OCI-LY1 (cell line): Measurements from ENCODE around the gene DPT.

ENCODE experiments used
- H2AFZ ChIP-seq: fragments of 200-600 bp; sonication (generic), shearing (Covaris generic); 2 replicates; pipeline ENCODE4 v1.6.0; 2014; ENCODE audit warnings: antibody characterized with exemption, mild to moderate bottlenecking, low read length
- H3F3A ChIP-seq: fragments of 200-600 bp; sonication (generic), shearing (Covaris generic); 2 replicates; pipeline ENCODE4 v1.6.0; 2014; ENCODE audit warnings: mild to moderate bottlenecking, antibody characterized with exemption, low read length, moderate library complexity; ENCODE audit not compliant: insufficient read depth
- H3K27ac ChIP-seq: fragments of 200-600 bp; sonication (generic); 2 replicates; pipeline ENCODE4 v1.5.1; 2014; ENCODE audit warnings: low read length, mixed run types, mild to moderate bottlenecking, low read depth; ENCODE audit not compliant: poor library complexity, severe bottlenecking
- H3K27me3 ChIP-seq: fragments of 200-600 bp; sonication (generic); 2 replicates; pipeline ENCODE4 v1.6.0; 2014; ENCODE audit warnings: antibody characterized with exemption, mild to moderate bottlenecking, low read length, moderate library complexity; ENCODE audit not compliant: insufficient read depth
- H3K36me3 ChIP-seq: fragments of 200-600 bp; sonication (generic); 2 replicates; pipeline ENCODE4 v1.6.1; 2014; ENCODE audit warnings: mild to moderate bottlenecking, antibody characterized with exemption, low read length, moderate library complexity, mixed read lengths; ENCODE audit not compliant: insufficient read depth
- H3K4me1 ChIP-seq: fragments of 200-600 bp; sonication (generic); 2 replicates; pipeline ENCODE4 v1.5.1; 2014; ENCODE audit warnings: mild to moderate bottlenecking, low read length, moderate library complexity; ENCODE audit not compliant: insufficient read depth, severe bottlenecking
- H3K4me2 ChIP-seq: fragments of 200-600 bp; sonication (generic), shearing (Covaris generic); 2 replicates; pipeline ENCODE4 v1.6.1; 2014; ENCODE audit warnings: low read length
- H3K4me3 ChIP-seq: fragments of 200-600 bp; sonication (generic); 2 replicates; pipeline ENCODE4 v1.5.1; 2014; ENCODE audit warnings: low read length, low read depth, mild to moderate bottlenecking, mixed read lengths; ENCODE audit not compliant: poor library complexity, severe bottlenecking
- H3K79me2 ChIP-seq: fragments of 200-600 bp; shearing (Covaris generic); 2 replicates; pipeline ENCODE4 v1.6.1; 2016; ENCODE audit warnings: mixed run types, low read length, mixed read lengths; ENCODE audit not compliant: insufficient read depth
- H3K9ac ChIP-seq: fragments of 200-600 bp; sonication (generic), shearing (Covaris generic); 2 replicates; pipeline ENCODE4 v1.6.1; 2014; ENCODE audit warnings: mild to moderate bottlenecking, low read length, mixed read lengths
- H3K9me2 ChIP-seq: fragments of 200-600 bp; sonication (generic), shearing (Covaris generic); 2 replicates; pipeline ENCODE4 v1.6.1; 2014; ENCODE audit warnings: low read depth, mild to moderate bottlenecking, low read length, mixed read lengths
- H3K9me3 ChIP-seq: fragments of 200-600 bp; shearing (Covaris generic); 2 replicates; pipeline ENCODE4 v1.6.1; 2014; ENCODE audit warnings: low read length, mixed read lengths
- H4K20me1 ChIP-seq: fragments of 200-600 bp; sonication (generic), shearing (Covaris generic); 2 replicates; pipeline ENCODE4 v1.6.0; 2016; ENCODE audit warnings: mild to moderate bottlenecking, low read length; ENCODE audit not compliant: insufficient read depth
- CTCF ChIP-seq: fragments of 200-600 bp; sonication (generic), shearing (Covaris generic); IDR thresholded peaks from 2 replicates; pipeline ENCODE4 v1.5.1; 2017; ENCODE audit warnings: mild to moderate bottlenecking, antibody characterized with exemption, low read length, moderate library complexity, mixed read lengths
- EZH2 ChIP-seq: fragments of 200-600 bp; sonication (generic), shearing (Covaris generic); IDR thresholded peaks from 2 replicates; pipeline ENCODE4 v1.8.0; 2017; ENCODE audit warnings: borderline replicate concordance, mixed run types, mild to moderate bottlenecking, antibody characterized with exemption, low read length, moderate library complexity, mixed read lengths

Gene DPT

GRCh38 chr1:168728473-168729404 lies at the start of gene DPT:
DPT (minus strand) TSS chr1:168729206; CDS start chr1:168729174, 32 bp downstream.
- TF ChIP-seq EZH2 (no peak), CTCF (no peak)
- Histone ChIP-seq H3K4me2 (no peak within 1 kb of the TSS), H3K9ac (no peak within 1 kb of the TSS), H3K27me3 (no peaks in the 10 kb centered on the region), H3F3A (no peaks in the 10 kb centered on the region), H3K79me2 (no peaks in the 10 kb centered on the region), H3K4me3 (no peak within 1 kb of the TSS), H3K4me1 (no peaks in the 10 kb centered on the region), H3K9me3 (no peaks in the 10 kb centered on the region), H3K9me2 (no peaks in the 10 kb centered on the region), H3K27ac (no peak within 1 kb of the TSS), H4K20me1 (no peaks in the 10 kb centered on the region), H2AFZ (no peak within 1 kb of the TSS), H3K36me3 (no peaks in the 10 kb centered on the region)

DNA sequence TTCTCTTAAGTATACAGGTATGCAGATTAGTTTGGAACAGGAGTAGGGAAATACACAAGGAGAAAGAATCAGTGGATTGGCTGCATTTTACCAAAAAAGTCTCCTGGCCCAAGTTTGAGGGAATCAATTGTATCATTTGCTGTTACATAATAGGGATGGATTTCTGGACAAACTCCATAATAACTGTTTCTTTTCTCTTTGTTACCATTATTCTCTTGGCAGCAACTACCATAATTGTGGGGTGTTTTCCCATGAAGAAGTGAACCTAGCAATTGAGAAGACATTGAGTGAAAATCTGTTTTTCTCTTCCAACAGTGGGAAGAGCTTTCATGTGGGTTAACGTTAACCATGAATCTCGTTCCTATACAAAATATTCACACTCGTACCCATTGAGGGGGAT lies 46.4 kb upstream of the DPT start:
- Histone ChIP-seq H2AFZ (no peak overlapping the region), H3K9me3 (no peaks in the 10 kb centered on the region), H4K20me1 (no peaks in the 10 kb centered on the region), H3K79me2 (no peaks in the 10 kb centered on the region), H3K4me3 (no peak overlapping the region), H3K27me3 (no peaks in the 10 kb centered on the region), H3F3A (no peaks in the 10 kb centered on the region), H3K36me3 (no peaks in the 10 kb centered on the region), H3K4me2 (no peak overlapping the region), H3K9ac (no peak overlapping the region), H3K4me1 (no peaks in the 10 kb centered on the region), H3K9me2 (no peaks in the 10 kb centered on the region), H3K27ac (no peak overlapping the region)
- TF ChIP-seq CTCF (no peak), EZH2 (no peak)

GRCh38 chr1:168774241-168774640 lies 45.2 kb upstream of the DPT start:
- Histone ChIP-seq H3K36me3 (no peaks in the 10 kb centered on the region), H3K27ac (no peak overlapping the region), H3K9me2 (no peaks in the 10 kb centered on the region), H3K4me2 (no peak overlapping the region), H3K9ac (no peak overlapping the region), H4K20me1 (no peaks in the 10 kb centered on the region), H2AFZ (no peak overlapping the region), H3K9me3 (no peaks in the 10 kb centered on the region), H3K79me2 (no peaks in the 10 kb centered on the region), H3K4me1 (no peaks in the 10 kb centered on the region), H3F3A (no peaks in the 10 kb centered on the region), H3K27me3 (no peaks in the 10 kb centered on the region), H3K4me3 (no peak overlapping the region)
- TF ChIP-seq EZH2, result no peak
- no peak for TF ChIP-seq CTCF
